ENCODE results near the gene ELMO1.

ELMO1 gene

GRCh38 chr7:36852017-36852416 lies 596.6 kb downstream of the ELMO1 start:
- no peak for DNase-seq

DNA sequence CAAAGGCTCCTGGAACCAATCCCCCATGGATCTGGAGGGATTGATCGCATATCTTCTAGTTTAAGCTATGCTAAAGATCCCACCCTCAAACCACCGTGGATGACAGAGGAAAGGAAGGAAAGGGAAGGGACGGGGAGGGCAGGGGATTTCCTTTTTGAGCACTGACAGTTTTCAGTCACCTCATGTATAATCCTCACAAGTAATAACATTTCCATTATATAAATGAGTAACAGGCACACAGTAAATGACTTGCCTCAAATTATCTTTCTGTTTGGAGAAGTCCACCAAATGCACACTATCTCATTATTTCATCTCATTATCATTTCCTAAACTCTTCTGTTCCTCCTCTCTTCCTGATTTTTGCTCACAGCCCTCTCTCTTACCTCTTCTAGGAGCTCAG lies 597.3 kb downstream of the ELMO1 start:
- no peak for DNase-seq

DNA sequence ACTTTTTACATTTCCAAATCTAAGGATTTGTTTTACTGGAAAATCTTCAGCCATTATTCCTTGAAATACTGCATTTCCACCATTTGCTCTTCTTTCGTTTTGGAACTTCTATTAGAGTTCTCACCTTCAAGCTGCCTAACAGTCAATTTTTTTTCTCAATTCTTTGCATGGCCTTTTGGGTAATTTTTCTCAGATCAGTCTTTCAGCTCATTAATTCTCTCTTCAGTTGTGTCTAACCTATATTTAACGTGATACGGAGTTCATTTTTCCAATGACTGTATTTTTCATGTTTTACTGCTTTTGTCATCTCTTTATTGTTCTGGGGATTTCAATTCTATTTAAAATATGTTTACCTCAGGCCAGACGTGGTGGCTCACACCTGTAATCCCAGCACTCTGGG lies 600.7 kb downstream of the ELMO1 start:
- DNase-seq, result no peak

DNA sequence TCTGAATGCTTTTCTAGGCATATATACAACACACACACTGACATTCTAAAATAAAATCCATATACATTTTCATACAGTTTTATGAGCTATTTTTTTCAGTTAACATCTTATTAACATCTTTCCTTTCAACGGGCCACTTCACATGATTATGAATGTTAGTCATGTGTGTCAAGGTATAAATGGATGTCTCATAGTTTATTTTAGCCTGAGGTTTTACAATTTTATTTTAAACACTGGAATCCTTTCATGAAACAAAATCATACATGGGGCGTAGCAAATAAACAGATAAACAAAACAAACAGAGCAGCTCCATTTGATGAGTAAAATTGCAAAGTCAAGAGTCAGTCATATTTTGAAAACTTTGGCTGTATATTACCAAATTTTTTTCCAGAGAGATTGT lies 604.3 kb downstream of the ELMO1 start:
- no peak for DNase-seq

DNA sequence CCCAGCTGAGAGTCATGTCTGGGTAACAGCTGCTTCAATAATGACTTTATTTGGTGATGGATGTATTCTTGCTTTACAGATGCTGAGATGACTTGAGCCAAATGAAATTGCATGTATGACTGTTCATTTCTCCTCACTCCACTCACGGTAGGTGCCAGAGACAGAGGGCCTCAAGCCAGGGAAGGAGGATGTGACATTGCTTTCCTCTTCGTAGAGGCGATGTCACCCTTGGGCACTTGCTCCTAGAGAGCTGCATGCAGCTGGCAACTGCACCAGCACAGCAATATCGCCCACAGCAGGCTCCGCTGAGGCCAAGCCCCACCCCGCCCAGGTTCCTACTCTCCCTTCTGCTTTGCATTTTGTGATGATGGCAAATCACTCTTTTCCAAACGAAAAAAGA lies 607.8 kb downstream of the ELMO1 start:
- no peak for DNase-seq

GRCh38 chr7:36838616-36839225 lies 609.9 kb downstream of the ELMO1 start:
- DNase-seq, result no peak

GRCh38 chr7:36831049-36831448 lies 617.6 kb downstream of the ELMO1 start:
- no peak for DNase-seq

GRCh38 chr7:36827726-36828703 lies 620.6 kb downstream of the ELMO1 start:
- no peak for DNase-seq

- DNase-seq, result no peak
These were observed 623.2 kb downstream of the ELMO1 start for GRCh38 chr7:36825501-36825900.

DNA sequence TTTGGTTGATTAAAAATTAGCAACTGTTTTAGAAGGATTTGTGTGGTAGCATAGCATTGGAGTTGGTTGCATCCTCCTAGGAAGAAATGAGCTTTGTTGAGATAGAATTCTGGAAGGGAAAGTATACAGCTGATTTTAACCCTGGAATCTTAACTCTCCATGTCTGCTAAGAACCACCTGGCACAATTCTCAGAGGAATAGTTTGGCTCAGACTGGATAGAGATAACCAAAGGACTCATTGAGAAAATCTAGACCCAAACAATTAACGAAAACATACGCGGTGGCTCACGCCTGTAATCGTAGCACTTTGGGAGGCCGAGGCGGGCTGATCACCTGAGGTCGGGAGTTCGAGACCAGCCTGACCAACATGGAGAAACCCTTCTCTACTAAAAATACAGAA lies 625.3 kb downstream of the ELMO1 start:
- DNase-seq, result no peak

- no peak for DNase-seq
These were observed 627.0 kb downstream of the ELMO1 start for GRCh38 chr7:36821617-36822016.

- DNase-seq, result no peak
These were observed 628.0 kb downstream of the ELMO1 start for GRCh38 chr7:36820527-36821170.

DNA sequence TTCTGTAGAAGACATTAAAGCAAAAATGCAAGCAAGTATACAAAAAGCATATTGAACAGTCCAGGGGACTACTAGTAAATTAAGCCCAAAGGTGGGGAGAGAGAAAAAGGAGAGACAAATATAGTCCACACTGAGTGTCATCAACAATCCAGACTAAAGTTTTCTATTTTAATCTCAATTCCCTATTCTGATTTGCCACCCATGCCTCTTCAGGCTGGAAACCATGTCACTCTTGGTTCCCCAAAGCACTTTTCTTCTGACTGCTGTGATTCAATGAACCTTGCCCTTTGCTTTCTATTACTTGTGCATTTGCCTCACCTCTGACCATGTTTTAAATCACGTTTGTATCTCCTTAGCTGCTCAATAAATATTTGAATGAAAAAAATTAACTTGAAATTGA lies 629.0 kb downstream of the ELMO1 start:
- DNase-seq, result no peak

GRCh38 chr7:36814311-36814710 lies 634.4 kb downstream of the ELMO1 start:
- no peak for DNase-seq

DNA sequence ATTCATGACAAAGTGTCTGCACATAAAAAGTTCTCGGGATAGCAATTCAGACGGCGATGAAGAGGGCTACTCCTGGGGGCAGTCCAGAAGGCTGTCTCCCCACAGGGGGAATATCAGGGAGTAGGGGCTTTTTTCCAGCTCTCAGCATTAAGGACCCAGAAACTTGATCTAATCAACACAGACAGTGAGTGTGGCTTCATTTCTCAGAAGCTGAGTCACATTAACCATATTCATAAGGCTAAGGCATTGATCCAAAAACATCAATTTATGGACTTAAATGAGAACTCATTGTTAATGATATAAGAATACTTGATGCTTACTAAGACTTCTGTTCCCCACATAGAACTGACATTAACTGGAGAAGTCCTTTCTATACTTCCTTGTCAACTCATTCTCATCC lies 636.9 kb downstream of the ELMO1 start:
- no peak for DNase-seq

DNA sequence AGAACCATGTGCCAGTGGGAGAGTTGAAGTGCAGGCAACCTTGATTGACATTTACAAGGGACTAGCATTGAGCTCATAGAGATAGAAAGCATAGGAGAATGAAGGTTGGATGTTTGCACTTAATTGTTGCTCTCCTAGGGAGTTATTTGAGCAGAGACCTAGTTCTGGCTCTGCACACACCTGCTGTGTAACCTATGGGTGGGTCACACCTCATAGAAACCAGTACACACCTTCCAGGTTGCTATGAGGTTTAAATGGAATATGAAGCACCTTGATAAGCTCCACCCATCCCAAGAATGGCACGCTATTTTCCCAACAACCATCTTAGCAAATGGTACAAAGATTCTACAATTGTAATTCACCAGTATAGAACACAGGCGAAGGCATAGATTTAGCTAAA lies 638.2 kb downstream of the ELMO1 start:
- DNase-seq, result no peak

DNA sequence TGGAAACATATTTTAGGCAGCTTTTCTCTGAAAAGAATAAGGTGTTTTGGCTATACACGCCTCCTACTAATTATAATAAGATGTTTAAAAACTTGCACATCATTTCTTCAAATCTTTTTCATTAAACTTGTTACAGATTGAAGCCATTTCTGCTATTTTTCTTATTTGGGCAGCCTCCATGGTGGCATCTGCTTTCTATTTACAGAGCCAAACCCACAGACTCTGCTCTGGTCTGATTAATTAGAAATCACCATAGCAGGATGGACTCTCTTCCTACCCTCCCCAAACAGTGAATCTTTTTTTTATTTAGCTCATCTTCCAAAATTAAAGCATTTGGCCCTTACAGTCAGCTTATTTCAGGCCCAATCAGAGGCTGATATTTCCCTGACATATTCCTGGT lies 638.6 kb downstream of the ELMO1 start:
- no peak for DNase-seq

- no peak for DNase-seq
These were observed 639.2 kb downstream of the ELMO1 start for GRCh38 chr7:36809510-36809909.

DNA sequence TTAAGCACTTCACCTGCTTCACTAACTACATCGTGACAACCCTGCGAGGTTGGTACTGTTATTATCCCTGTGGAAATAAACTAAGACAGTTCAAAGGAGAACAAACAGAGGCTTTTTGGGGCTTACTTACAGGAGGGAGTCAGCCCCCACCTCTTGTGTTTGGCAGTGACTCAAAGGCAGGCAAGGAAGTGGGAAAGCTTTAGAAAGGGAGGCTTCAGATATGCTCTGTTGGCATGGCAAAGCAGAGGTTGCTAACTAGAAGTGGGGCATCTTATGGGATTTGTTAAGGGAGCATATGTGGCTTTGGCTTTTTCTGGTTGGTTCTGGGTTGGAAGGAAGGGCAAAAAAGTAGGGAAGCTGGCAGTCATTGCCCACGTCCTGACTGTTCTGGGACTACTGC lies 639.6 kb downstream of the ELMO1 start:
- DNase-seq, result no peak

DNA sequence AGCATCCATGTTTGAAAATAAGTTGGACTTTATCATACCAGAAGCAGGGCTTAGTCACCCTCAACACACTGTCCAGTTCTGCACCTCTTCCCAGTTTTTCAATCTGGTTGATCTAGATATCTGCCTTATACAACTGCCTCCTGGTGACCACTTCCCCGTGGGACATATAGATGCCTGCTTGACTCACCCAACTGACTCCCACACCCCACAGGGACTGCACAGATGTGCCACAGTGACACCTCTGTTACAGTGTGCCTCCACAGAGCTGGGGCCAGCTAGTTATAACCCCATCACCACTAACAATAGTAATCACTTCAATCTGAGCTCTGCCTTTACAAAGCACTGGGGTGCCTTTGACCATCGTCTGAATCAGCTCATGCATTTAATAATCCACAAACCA lies 641.8 kb downstream of the ELMO1 start:
- DNase-seq, result no peak
